CD4-positive, alpha-beta T cell (primary cell): Measurements from ENCODE around the gene CHAF1A. TPM values are rescaled to one million over a fixed set of nuclear protein-coding genes. Genes with fewer than 3 reads are reported as not detected.

Source experiments
- ATAC-seq: fragments of 200-7000 bp; cut with Tn5 transposase; one replicate; pipeline ENCODE4 v1.10.0; 2022; ENCODE audit warnings: mild to moderate bottlenecking; ENCODE audit not compliant: poor library complexity
- CTCF ChIA-PET: fragments of 350-600 bp; sonication (Branson Sonifier 250); formaldehyde crosslinking; loops from one replicate; lab custom pipeline; 2021; ENCODE audit warnings: antibody characterized with exemption, inconsistent platforms; lab: Charles Lee
- POLR2A ChIA-PET: fragments of 350-600 bp; sonication (Branson Sonifier 250); formaldehyde crosslinking; loops from one replicate; lab custom pipeline; 2021; ENCODE audit warnings: antibody characterized with exemption, inconsistent platforms; lab: Charles Lee
- DNase-seq, 14 experiments: peaks; one replicate each; pipeline ENCODE4 v3.0.0-alpha.2; 2013 to 2020; ENCODE audit warnings: mixed read lengths in 2 of 14
- H3K27ac ChIP-seq, 2 donors: one replicate each; pipeline versions ENCODE4 v1.5.1 to v1.7.0; 2013; ENCODE audit warnings: low read length in 2 of 2, low read depth in 1 of 2, mild to moderate bottlenecking in 1 of 2
- H3K27me3 ChIP-seq, 2 experiments: 1 replicate in 1 of 2; 2 replicates in 1 of 2; pipeline versions ENCODE4 v1.6.1 to v1.7.0; 2013; ENCODE audit warnings: low read length in 2 of 2, control low read depth in 1 of 2, mild to moderate bottlenecking in 1 of 2, moderate library complexity in 1 of 2; ENCODE audit not compliant: insufficient read depth in 2 of 2, control insufficient read depth in 1 of 2
- H3K36me3 ChIP-seq: one replicate; pipeline ENCODE4 v1.6.1; 2013; ENCODE audit warnings: low read length, control low read depth; ENCODE audit not compliant: insufficient read depth
- H3K4me1 ChIP-seq: one replicate; pipeline ENCODE4 v1.6.1; 2013; ENCODE audit warnings: low read length, control low read depth; ENCODE audit not compliant: insufficient read depth
- H3K4me3 ChIP-seq: one replicate; pipeline ENCODE4 v1.5.1; 2013; ENCODE audit warnings: mild to moderate bottlenecking, low read length, moderate library complexity
- H3K9me3 ChIP-seq, 2 experiments: 1 replicate in 1 of 2; 2 replicates in 1 of 2; pipeline versions ENCODE4 v1.6.1 to v1.7.0; 2013; ENCODE audit warnings: low read length in 2 of 2, mild to moderate bottlenecking in 2 of 2, control low read depth in 1 of 2, moderate library complexity in 1 of 2; ENCODE audit not compliant: control insufficient read depth in 1 of 2, insufficient read depth in 1 of 2
- H3K27ac Mint-ChIP-seq: one replicate; pipeline ENCODE4 v1.8.0; 2020; ENCODE audit warnings: mixed read lengths
- H3K27me3 Mint-ChIP-seq: one replicate; pipeline ENCODE4 v1.8.0; 2021; ENCODE audit warnings: mixed read lengths
- H3K36me3 Mint-ChIP-seq: one replicate; pipeline ENCODE4 v1.8.0; 2021; ENCODE audit warnings: low read depth, mixed read lengths
- H3K4me1 Mint-ChIP-seq: one replicate; pipeline ENCODE4 v1.8.0; 2021; ENCODE audit warnings: low read depth, mixed read lengths
- H3K4me3 Mint-ChIP-seq: one replicate; pipeline ENCODE4 v1.8.0; 2020; ENCODE audit warnings: mild to moderate bottlenecking, mixed read lengths
- H3K9me3 Mint-ChIP-seq: one replicate; pipeline ENCODE4 v1.8.0; 2020; ENCODE audit warnings: mixed read lengths
- intact Hi-C, 2 experiments: fragments of 100-400 bp; cut with DNase I in 1 of 2; cut with micrococcal nuclease in 1 of 2; formaldehyde crosslinking; loops; one replicate each; pipeline versions ENCODE4 v1.15.1 to v1.9.0; 2023 to 2025; cut with DNase I, micrococcal nuclease
- total RNA-seq, 174 experiments: library from RNA in 2 of 174; stranded (reverse) in 2 of 174; gene quantifications; one replicate each; pipeline ENCODE4 v1.2.3 and lab custom pipeline; 2021 to 2026
- TF ChIP-seq, protein P1 (sequence below): fragments of 200-600 bp; IDR thresholded peaks from one replicate; pipeline ENCODE4 v1.8.0; 2022; ENCODE audit warnings: antibody characterized with exemption, mild to moderate bottlenecking

CHAF1A gene
- total RNA-seq, 2 experiments from 2014 or later = 27.5 to 27.8 TPM

DNA sequence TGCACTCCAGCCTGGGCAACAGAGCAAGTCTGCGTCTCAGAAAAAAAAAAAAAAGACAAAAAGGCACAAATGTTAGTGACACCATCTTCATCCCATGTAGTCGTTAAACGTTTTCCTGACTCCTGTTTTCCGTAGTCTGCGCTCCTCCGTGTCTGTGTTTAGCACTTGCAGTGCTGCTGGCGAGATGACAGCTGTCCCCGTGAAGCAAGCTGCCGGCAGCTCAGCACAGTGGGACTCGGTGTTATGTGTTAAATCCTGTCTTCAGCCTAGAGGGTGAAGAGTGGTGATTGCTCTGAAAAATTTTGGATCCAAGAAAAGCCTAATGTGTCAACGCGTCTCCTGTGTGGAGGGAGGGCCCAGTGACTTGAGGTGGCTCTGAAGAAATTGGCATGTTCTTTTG lies 36.8 kb downstream of the CHAF1A start:
- peaks cover 8% of the 10 kb centered on the region for H3K36me3 ChIP-seq
- no peaks in the 10 kb centered on the region for H3K9me3 Mint-ChIP-seq
- peaks cover 12% of the 10 kb centered on the region for H3K36me3 Mint-ChIP-seq
- ATAC-seq = no peak
- no peaks in the 10 kb centered on the region for H3K4me1 ChIP-seq
- DNase-seq = no peak
- intact Hi-C loops = no loop called here
- no peak overlapping the region for H3K27ac Mint-ChIP-seq
- no peaks in the 10 kb centered on the region for H3K4me1 Mint-ChIP-seq
- H3K27me3 ChIP-seq = no peaks in the 10 kb centered on the region
- ChIA-PET POLR2A (no interaction called here), CTCF (no interaction called here)
- H3K27ac ChIP-seq = no peak overlapping the region
- H3K4me3 Mint-ChIP-seq = no peak overlapping the region
- H3K27me3 Mint-ChIP-seq = no peaks in the 10 kb centered on the region
- TF ChIP-seq, protein P1, sequence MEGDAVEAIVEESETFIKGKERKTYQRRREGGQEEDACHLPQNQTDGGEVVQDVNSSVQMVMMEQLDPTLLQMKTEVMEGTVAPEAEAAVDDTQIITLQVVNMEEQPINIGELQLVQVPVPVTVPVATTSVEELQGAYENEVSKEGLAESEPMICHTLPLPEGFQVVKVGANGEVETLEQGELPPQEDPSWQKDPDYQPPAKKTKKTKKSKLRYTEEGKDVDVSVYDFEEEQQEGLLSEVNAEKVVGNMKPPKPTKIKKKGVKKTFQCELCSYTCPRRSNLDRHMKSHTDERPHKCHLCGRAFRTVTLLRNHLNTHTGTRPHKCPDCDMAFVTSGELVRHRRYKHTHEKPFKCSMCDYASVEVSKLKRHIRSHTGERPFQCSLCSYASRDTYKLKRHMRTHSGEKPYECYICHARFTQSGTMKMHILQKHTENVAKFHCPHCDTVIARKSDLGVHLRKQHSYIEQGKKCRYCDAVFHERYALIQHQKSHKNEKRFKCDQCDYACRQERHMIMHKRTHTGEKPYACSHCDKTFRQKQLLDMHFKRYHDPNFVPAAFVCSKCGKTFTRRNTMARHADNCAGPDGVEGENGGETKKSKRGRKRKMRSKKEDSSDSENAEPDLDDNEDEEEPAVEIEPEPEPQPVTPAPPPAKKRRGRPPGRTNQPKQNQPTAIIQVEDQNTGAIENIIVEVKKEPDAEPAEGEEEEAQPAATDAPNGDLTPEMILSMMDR = no peak
- no peak overlapping the region for H3K4me3 ChIP-seq
- no peaks in the 10 kb centered on the region for H3K9me3 ChIP-seq

DNA sequence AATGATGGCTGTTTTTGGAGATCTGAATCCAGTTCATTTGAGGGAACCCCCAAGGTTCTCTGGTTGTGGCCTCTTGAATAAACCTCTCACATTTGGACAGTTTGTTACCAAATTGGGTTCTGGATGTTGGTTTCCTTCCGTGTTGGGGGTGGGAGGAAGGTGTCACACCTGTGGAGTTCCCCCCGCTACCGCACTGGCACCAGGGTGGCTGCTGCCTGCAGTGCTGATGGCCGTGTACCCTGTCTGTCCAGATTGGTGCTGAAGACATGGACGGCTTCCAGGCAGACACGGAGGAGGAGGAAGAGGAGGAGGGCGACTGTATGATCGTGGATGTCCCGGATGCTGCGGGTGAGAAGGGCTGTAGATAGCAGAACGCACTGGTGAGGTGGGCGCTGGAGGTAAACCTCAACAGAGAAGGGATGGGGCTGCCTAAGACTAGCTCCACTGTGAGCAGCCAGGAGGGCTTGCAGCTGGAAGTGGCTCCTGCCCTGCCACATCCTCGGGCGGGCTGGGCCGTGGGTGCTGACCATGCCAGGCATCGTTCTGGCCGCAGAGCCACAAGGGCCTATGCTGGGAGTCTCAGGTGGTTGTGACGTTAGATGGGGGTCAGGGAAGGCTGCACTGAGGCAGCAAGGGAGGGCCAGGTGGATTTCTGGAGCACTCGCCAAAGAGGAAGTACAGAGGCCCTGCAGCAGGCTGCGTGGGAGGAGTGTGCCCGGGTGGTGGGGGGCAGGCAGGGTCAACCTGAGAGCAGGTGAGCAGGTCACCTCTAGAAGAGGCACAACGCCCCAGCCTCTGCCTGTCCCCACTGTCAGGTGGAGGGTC lies 39.8 kb downstream of the CHAF1A start:
- no peak overlapping the region for H3K27ac Mint-ChIP-seq
- no peak overlapping the region for H3K4me3 Mint-ChIP-seq
- DNase-seq (no peak), ATAC-seq (no peak)
- H3K36me3 Mint-ChIP-seq = peaks cover 14% of the 10 kb centered on the region
- TF ChIP-seq, protein P1 = no peak
- H3K9me3 ChIP-seq = no peaks in the 10 kb centered on the region
- intact Hi-C loops = no loop called here
- no peak overlapping the region for H3K27ac ChIP-seq
- no peaks in the 10 kb centered on the region for H3K4me1 ChIP-seq
- H3K27me3 ChIP-seq = no peaks in the 10 kb centered on the region
- H3K9me3 Mint-ChIP-seq = no peaks in the 10 kb centered on the region
- H3K4me3 ChIP-seq = no peak overlapping the region
- no peaks in the 10 kb centered on the region for H3K27me3 Mint-ChIP-seq
- POLR2A ChIA-PET = no interaction called here
- peaks cover 30% of the 10 kb centered on the region for H3K36me3 ChIP-seq
- no peaks in the 10 kb centered on the region for H3K4me1 Mint-ChIP-seq
- CTCF ChIA-PET = no interaction called here

DNA sequence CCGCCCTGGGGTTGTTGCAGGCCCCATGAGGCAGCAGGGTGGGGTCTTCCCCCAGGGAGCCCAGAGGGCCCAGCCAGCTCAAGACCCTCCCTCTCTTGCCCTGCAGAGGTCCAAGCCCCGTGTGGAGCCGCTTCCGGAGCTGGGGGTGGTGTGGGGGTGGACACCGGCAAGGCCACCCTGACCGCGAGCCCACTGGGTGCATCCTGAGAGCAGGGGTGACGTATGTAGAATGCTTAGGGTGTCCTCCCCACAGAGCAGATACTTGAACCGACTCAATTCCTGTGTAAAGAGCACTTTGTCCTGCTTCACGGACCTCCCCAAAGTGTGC lies 40.3 kb downstream of the CHAF1A start:
- H3K4me3 Mint-ChIP-seq = no peak overlapping the region
- H3K9me3 Mint-ChIP-seq = no peaks in the 10 kb centered on the region
- POLR2A ChIA-PET = no interaction called here
- no peaks in the 10 kb centered on the region for H3K27me3 ChIP-seq
- no peak overlapping the region for H3K27ac ChIP-seq
- TF ChIP-seq, protein P1 = no peak
- intact Hi-C loops = no loop called here
- CTCF ChIA-PET = no interaction called here
- DNase-seq (no peak), ATAC-seq (no peak)
- H3K36me3 ChIP-seq = peaks cover 36% of the 10 kb centered on the region
- peaks cover 18% of the 10 kb centered on the region for H3K36me3 Mint-ChIP-seq
- no peaks in the 10 kb centered on the region for H3K4me1 ChIP-seq
- H3K4me1 Mint-ChIP-seq = no peaks in the 10 kb centered on the region
- H3K9me3 ChIP-seq = no peaks in the 10 kb centered on the region
- H3K4me3 ChIP-seq = no peak overlapping the region
- no peak overlapping the region for H3K27ac Mint-ChIP-seq
- no peaks in the 10 kb centered on the region for H3K27me3 Mint-ChIP-seq
